Amygdala (tissue), 56 donors: ENCODE data around the gene ADAMTS10.
"Not testable (repeated sequence)": the region's sequence is repeated elsewhere in the genome, so short reads cannot be mapped to it uniquely, and the experiment has no call there.

ENCODE experiments used
- DNase-seq, 56 donors: peaks; one replicate each; lab custom pipeline; 2025; lab: John Stamatoyannopoulos, UW

Gene ADAMTS10

DNA sequence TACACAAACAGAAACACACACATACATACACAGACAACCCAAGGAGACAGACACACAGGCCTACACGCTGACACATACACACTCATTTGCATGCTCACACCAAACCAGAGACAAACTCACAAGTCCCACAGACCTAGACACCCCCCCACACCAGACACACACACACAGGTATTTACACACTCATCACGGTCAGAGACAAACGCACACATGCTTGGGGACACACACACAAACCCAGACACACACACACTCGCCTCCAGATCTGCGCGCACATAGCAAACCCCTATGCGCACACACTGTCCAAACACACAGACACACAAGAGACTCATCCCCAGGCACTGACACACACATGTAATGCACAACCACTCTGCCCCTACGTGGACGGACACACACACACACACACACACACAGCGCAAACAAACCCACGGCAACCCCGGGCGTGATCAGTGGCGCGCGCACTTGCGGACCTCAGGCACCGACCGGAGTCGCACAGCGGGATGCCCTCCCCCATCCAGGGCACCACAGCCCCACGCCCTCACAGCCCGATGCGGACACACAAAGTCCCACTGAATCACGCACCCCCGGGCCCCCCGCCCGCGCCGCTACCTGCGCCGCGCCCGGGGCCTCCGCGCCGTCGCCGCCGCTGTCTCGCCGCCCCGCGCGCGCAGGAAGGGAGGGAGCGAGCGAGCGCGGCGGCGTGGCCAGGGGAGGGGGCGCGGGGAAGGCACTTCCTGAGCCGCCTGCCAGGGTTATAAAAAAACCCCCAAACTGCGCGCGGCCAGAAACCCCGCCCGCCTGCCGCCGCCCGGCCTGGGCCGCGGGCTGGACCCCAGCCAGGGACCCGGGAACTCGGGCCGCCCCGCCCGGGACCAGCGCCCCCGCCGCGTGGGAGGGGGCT, at the start of gene ADAMTS10:
ADAMTS10 (minus strand) TSS at position 675 of the 895 bp plus-strand sequence. CDS start 5,005 bp downstream, outside the sequence.
- DNase-seq: peak in 13 of 56 donors; percentile 10 to 58 (median 32)

DNA sequence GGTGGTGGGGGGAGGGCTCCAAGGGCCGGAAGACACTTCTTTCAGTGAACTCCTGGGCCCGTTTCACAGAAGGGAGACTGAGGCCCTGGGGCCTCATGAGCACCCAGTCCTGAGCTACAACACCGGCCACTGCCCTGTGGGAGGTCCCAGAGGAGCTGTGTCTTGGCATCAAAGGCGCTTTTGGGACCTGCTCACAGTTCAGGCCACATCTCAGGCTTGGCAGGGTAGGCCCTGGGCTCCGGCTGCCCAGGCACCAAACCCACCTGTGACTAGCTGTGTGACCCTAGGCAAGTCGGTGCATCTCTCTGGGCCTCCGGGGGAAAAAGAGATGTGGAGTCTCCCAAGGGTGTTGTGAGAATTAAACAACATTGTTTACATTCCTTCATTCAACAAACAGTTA, 49.4 kb upstream of the ADAMTS10 start:
- no peak for DNase-seq

DNA sequence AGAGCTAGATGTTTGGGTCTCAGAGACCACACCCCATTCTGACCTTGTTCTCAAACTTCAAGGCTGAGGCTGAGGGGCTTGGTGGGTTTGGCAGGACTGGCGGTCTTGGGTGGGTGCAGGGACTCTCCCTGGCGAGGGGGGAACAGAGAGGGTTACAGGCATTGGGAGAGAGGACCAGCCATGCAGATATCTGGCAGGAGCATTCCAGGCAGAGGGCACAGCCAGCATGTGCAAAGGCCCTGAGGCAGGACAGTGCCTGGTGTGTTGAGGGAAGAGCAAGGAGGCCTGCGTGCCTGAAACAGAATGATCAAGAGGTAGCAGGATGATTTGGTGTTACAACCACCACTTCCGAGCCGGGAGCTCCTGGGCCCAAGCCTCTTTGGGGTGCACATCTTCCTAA, 47.4 kb upstream of the ADAMTS10 start:
- no peak for DNase-seq

DNA sequence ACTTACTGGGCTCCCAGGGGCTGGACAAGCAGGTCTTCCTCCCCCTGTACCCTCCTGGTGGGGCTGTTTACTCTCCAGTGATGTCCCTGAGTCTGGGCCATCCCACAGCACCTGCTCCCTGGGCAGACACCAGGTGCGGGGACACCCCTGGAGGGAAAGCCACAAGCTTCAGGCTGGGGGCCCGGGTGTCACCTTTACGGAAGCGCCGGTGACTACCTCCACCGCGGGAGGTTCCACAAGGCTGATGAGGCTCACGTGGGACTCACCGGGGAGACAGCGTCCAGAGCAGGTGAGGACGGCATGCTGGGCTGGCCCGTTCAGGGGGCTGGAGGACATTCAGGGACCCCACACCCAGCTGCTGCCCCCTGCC, 44.8 kb upstream of the ADAMTS10 start:
- no peak for DNase-seq

DNA sequence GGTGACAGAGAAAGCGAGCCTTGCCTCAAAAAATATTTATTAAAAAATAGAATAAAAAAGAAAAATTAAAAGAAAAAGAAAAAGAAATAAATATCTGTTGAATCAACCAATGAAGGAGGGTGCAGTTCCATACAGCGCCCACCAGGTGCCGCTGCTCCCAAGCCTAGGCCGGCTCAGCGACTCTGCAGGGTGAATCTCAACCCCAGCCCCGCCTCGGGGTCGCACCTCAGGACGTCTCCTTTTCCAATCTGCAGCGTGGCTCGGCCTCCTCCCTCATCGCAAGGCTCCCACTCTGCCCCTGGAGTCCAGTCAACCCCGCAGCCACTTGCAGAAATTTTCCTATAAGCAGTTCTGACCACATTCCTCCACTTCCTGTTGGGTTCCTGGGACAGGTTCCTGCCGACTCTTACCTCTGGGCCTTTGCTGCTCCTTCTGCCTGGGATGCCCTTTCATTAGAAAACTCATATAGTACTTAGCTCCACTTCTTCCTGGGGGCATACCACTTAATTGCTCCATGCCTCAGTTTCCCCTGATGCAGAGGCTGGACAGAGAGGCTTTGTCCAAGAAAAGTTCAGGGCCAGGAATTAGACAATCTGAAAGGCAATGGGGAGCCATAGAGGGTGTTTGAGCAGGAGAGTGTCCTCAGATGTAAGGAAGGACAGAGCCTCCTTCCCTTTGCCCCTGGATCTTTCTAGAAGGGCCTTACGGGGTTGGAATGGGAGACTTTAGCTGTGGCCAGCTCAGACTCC, 44.2 kb upstream of the ADAMTS10 start:
- DNase-seq: peak in 21 of 56 donors; percentile 2 to 48 (median 11)

DNA sequence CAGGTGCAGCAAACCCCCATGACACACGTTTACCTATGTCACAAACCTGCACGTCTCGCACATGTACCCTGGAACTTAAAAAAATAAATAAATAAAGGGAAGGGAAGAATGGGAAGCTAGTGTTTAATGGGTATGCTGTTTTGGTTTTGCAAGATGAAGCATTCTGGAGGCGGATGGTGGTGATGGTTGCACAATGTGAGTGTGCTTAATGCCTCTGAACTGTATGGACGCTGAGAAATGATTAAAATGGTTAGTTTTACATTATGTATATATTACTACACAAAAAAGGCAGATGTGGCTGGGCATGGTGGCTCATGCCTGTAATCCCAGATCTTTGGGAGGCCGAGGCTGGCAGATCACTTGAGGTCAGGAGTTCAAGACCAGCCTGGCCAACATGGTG, 37.7 kb upstream of the ADAMTS10 start:
- DNase-seq: no peak

DNA sequence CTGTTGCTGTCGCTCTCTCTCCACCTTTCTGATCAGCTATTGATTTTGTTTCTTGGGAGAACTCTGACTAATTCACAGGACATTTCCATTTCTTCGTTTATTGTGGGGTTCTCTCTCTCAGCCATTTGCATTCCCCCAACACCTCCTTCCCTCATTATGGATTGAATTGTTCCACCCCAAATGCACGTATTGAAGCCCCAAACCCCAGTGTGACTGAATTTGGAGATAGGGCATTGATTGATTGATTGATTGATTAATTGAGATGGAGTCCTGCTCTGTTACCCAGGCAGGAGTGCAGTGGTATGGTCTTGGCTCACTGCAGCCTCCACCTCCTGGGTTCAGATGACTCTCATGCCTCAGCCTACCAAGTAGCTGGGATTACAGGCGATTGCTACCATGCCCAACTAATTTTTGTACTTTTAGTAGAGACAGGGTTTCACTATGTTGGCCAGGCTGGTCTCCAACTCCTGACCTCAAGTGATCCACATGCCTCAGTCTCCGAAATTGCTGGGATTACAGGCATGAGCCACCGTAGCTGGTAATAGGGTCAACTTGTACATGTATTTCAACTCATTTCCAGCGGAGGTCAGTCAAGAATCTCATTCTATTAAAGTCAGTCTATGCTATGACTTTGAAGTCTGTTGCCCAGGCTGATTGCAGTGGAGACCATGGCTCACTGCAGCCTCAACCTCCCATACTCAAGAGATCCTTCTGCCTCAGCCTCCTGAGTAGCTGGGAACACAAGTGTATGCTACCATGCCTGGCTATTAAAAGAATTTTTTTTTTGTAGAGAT, 33.5 kb upstream of the ADAMTS10 start:
- DNase-seq: no peak

DNA sequence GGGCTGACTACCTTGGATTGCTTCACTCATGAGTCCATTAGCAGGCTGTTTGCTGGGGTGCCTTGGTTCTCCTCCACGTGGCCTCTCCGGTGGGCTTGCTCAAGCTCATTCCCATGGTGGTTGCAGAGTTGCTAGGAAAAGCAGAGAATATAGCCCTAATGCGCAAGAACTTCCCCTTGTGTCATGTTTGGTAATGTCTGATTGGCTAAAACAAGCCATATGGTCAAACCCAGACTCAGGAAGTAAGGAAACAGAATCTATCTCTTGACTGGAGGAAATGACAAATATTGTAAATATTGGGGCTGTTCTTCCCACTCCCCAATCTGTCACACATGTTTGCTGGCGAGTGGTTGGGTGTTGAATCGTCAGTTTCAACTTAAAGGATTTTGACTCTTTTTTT, 32.0 kb upstream of the ADAMTS10 start:
- no peak for DNase-seq

DNA sequence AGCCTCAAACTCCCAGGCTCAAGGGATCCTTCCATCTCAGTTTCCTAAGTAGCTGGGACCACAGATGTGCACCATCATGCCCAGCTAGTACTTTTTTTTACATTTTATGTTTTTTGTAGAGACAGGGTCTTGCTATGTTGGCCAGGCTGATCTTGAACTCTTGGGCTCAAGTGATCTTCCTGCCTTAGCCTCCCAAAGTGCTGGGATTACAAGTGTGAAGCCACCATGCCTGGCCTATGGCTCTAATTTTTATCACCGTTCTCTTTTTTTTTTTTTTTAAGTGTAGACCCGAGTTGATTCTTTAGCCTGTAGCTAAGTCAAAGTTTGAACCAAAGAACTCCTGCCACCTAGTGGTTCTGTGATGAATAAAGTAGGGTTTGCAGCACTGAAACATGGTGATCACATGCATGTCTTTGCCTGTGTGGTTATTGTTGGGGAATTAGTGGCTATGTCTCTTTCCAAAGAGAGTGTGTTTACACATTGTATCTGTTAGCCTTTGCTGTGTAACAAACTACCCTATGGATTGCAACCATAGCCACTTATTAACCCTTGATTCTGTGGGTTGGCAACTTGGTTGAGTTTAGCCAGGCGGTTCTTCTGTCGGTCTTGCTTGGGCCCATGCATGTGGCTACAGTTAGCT, 31.5 kb upstream of the ADAMTS10 start:
- DNase-seq: no peak

DNA sequence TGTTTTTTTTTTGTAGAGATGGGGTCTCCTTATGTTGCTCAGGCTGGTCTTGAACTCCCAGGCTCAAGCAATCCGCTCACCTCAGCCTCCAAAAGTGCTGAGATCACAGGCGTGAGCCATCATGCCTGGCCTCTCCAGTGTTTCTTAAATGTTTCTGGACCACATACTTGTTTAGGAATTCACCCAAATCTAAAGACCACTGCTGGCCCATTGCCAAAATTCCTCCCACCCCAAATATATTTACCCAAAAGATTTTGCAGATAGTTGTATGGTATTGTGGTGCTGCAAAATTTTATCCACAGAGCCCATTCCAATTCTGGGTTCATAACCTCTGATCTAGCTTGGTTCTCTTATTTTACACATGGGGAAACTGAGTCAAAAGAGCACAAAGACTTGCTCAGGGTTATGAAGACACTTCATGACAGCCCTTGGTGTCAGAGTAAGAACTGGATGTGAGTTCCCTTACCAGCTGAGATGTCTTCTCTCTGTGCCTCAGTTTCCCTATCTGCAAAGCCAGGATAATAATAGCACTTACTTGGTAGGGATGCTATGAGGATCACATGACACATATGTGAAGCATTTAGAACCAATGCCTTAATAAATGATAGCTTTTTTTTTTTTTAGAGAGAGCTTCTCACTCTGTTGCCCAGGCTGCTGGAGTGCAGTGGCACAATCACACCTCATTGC, 30.8 kb upstream of the ADAMTS10 start:
- DNase-seq: no peak

DNA sequence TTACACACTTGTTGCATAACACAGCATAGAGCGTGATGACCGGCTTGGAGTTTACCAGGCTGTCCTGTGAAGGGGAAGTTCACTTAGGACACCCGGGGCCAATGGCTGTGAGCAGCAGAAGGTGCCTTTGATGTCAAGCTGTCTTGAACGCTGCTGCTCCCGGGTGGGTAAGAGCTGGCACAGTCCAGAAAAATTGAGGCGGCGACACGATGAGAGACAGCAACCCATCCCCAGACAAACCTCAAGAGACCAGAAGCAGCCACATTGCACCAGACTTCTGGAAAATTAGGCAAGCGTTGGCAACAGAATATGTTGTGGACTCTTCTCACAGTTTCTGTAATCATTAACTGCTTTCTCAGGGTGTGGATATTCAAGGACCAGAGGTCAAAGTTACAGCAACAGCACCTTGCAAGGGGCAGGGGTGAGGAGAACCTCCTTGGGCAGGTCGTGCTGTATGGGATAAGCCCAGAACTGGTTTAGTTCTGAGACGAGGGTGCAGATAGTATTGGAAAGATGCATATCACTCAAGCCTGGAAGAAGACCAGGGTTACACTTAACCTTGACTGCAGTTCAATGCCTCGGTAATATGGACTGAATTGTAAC, 30.0 kb upstream of the ADAMTS10 start:
- DNase-seq: peak in 4 of 56 donors; percentile 4 to 20 (median 11)

DNA sequence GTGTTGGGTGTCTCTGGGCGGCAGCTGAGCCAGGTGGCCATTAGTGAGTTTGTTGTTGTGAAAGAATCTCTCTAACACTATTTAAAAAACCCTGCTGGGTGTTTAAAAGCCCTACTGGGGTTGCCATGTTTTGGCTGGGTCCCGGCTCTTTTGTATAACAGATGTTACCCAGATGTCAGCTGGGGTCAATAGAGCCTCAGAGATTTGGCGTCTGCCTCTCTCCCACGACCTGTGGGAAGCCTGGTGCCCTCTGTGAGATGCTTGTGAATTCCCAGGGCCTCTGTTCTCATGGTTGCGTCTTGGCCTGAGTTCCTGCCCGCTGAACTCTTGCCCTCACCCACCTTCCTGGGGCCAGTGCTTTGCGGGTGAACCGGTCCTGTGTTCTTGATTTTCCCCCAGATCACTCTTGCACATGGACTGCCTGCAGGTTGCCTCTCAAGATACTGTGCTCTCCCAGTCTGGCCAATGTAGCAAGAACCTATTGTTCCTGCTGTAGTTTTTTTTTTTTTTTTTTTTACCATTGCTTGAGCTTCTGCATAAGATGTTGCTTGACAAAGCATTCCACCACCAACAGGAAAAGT, 29.4 kb upstream of the ADAMTS10 start:
- DNase-seq: no peak

DNA sequence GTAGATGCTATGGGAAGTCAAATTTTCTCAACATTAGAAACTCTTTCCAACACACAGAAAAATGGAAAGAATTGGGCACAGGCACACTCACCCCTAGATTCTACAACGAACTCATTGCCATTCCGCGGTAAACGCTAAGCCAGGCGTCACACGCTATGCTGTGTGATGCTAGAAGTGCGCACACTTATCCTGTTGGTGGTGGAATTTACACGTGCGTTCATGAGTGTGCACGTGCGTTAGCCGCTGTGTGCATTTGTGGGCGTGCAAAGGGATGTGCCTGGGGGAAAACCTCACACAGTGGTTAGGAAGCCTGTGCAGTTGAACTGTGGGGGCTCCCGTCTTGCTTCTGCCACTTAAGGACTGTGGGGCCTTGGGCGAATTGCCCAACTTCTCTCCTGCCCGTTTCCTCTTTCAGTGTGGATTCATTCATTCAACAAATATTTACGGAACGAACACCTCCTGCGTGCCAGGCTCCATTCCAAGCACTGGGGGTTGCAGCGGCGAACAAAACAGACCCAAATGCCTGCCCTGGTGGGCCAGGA, 27.6 kb upstream of the ADAMTS10 start:
- DNase-seq: peak in 2 of 56 donors; percentile 1 to 4

DNA sequence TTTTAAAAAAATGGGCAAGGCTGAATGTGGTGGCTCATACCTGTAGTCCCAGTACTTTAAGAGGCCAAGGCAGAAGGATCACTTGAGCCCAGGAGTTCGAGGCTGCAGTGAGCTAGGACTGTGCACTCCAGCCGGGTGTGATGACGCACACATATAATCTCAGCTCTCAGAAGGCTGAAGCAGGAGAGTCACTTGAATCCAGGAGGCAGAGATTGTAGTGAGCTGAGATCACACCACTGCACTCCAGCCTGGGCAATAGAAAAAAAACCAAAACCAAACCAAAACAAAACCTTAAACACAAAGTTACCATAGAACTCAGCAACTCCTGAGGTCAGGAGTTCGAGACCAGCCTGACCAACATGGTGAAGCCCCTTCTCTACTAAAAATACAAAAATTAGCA, 26.6 kb upstream of the ADAMTS10 start:
- not testable (repeated sequence) for DNase-seq

DNA sequence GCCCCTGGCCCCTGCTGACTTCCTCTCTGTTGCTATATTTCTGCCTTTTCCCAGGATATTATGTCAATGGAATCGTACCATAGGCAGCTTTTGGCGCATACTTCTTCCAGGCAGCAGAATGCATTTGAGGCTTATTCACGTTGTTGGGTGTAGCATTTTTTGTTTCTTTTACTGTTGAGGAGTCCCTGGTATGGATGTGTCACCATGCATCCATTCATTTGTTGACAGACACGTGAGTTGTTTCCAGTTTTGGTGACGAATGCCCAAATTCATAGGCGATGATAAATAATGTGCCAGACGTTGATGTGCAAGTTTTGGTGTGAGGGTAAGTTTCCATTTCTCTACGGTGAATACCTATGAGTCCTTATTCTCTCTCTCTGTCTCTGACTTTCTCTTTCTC, 24.9 kb upstream of the ADAMTS10 start:
- DNase-seq: no peak

DNA sequence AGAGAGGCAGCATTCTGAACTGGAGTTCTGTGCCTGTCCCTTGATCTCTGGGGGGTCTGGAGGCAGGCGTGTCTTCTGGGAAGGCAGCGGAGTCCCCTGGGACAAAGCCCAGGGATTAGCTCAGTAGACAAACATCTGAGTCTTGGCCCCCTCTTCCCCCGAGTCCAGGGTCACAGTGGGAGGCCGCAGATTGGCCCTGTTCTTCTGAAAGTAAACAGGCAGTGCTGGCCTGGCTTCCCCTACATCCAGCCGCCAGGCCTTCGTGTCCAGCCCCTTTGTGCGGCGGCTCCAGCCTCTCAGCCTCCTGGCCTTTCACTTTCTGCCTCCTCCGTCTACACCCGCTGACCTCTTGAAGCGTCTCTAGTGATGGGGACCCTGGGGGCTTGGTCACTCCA, 20.9 kb upstream of the ADAMTS10 start:
- DNase-seq: peak in 32 of 56 donors; percentile 6 to 77 (median 46)

DNA sequence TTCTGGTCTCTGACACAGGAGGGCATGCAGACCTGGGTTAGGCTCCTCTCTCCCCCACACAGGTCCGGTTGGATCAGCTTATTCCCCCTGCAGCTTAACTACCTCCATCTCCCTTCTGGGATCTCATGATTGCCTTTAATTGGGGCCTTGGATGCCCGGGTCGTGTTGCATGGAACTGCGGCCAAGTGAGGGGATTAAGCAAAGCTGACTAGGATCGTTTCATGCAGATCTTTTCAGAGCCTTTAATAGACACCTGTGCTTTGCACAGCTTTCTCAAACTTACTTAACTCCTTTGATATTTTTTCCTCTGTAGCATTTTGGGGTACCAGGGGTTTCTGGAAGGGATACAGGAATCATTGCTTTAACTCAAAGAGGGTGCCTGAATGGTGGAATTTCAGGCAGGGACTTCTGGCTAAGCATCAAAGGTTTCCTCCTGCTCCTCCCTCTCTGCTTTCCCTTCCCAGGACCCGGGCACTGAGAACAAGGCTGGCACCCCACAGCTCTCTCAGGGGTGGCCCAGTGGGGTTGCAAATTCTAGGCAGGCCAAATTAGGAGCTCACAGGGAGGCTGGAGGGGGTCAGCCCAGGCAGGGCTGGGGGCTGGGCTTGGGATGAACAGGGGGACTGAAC, 20.4 kb upstream of the ADAMTS10 start:
- peak in 11 of 56 donors; percentile 4 to 77 (median 67) for DNase-seq
